Parathyroid adenoma (tissue), 2 donors: ENCODE measurements around the gene STX1B.

Experiments used
- H2AFZ ChIP-seq: fragments of 300-600 bp; sonication (generic); one replicate; pipeline ENCODE4 v1.7.0; 2017; ENCODE audit warnings: antibody characterized with exemption, mild to moderate bottlenecking
- H3K27ac ChIP-seq: fragments of 300-600 bp; sonication (generic); one replicate; pipeline ENCODE4 v1.7.0; 2017
- H3K27me3 ChIP-seq: fragments of 300-600 bp; sonication (generic); one replicate; pipeline ENCODE4 v1.7.0; 2017; ENCODE audit warnings: low read length; ENCODE audit not compliant: control insufficient read depth, insufficient read depth
- H3K36me3 ChIP-seq: fragments of 300-600 bp; sonication (generic); one replicate; pipeline ENCODE4 v1.7.0; 2017; ENCODE audit warnings: low read length; ENCODE audit not compliant: control insufficient read depth, insufficient read depth
- H3K4me1 ChIP-seq: fragments of 300-600 bp; sonication (generic); one replicate; pipeline ENCODE4 v1.7.0; 2017; ENCODE audit warnings: control low read depth
- H3K4me2 ChIP-seq: fragments of 300-600 bp; sonication (generic); one replicate; pipeline ENCODE4 v1.7.0; 2017; ENCODE audit warnings: low read length
- H3K4me3 ChIP-seq: fragments of 300-600 bp; sonication (generic); one replicate; pipeline ENCODE4 v1.7.0; 2017; ENCODE audit warnings: low read depth, low read length
- H3K79me2 ChIP-seq: fragments of 300-600 bp; sonication (generic); one replicate; pipeline ENCODE4 v1.7.0; 2017; ENCODE audit warnings: control low read depth
- H3K9ac ChIP-seq: fragments of 300-600 bp; sonication (generic); one replicate; pipeline ENCODE4 v1.7.0; 2017; ENCODE audit warnings: mild to moderate bottlenecking
- H3K9me3 ChIP-seq: fragments of 300-600 bp; sonication (generic); one replicate; pipeline ENCODE4 v1.7.0; 2017; ENCODE audit warnings: low read length; ENCODE audit not compliant: control insufficient read depth
- TF ChIP-seq, protein P1 (sequence below): fragments of 300-600 bp; sonication (generic); IDR thresholded peaks from one replicate; pipeline ENCODE4 v1.7.0; 2017; ENCODE audit warnings: antibody characterized with exemption, mild to moderate bottlenecking
- donor health status: primary hyperparathyroidism.

The STX1B gene

DNA sequence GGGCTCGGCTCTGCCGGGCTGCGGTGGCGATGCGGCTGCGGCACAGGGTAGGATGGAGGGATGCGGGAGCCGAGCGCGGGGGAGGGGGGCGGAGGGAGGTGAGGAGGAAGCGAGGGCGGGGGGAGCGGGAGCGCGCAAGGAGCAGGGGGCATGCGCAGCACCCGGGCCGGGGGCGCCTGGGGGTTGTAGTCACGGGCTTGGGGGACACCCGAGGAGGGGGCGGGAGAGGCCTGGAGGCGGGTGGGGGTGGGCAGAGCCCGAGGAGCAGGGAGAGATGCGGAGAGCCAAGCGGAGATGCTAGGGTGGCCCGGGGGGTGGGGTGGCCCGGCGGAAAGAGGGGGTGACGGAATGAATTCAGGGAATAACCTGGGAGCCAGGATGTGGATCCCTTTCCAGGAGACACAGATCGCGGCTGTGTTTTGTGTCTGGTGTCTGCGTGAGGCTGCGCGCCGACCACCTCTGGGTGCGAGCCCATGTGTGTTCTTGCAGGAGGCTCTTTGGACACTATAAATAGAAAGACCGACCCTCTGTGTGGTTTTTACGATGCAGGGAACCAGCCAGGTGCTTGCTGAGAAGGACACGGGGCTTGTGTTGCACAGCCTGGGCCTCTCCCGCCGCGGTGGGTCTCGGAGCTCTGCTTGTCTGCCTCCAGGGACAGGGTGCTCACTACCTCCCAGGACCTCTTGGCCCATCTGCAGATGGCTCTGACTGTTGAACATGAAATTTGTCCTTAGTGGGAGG lies at the start of gene STX1B:
STX1B (minus strand) TSS at position 54 of the 741 bp plus-strand sequence. CDS start 242 bp downstream, outside the sequence.
- Histone ChIP-seq H3K9ac (no peak within 1 kb of the TSS), H3K36me3 (no peaks in the 10 kb centered on the region), H3K79me2 (no peaks in the 10 kb centered on the region), H3K4me3 (no peak within 1 kb of the TSS), H3K4me1 (no peaks in the 10 kb centered on the region), H3K9me3 (no peaks in the 10 kb centered on the region), H2AFZ (no peak within 1 kb of the TSS), H3K4me2 (no peak within 1 kb of the TSS), H3K27ac (no peak within 1 kb of the TSS), H3K27me3 (no peaks in the 10 kb centered on the region)
- TF ChIP-seq, protein P1, sequence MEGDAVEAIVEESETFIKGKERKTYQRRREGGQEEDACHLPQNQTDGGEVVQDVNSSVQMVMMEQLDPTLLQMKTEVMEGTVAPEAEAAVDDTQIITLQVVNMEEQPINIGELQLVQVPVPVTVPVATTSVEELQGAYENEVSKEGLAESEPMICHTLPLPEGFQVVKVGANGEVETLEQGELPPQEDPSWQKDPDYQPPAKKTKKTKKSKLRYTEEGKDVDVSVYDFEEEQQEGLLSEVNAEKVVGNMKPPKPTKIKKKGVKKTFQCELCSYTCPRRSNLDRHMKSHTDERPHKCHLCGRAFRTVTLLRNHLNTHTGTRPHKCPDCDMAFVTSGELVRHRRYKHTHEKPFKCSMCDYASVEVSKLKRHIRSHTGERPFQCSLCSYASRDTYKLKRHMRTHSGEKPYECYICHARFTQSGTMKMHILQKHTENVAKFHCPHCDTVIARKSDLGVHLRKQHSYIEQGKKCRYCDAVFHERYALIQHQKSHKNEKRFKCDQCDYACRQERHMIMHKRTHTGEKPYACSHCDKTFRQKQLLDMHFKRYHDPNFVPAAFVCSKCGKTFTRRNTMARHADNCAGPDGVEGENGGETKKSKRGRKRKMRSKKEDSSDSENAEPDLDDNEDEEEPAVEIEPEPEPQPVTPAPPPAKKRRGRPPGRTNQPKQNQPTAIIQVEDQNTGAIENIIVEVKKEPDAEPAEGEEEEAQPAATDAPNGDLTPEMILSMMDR: no peak

DNA sequence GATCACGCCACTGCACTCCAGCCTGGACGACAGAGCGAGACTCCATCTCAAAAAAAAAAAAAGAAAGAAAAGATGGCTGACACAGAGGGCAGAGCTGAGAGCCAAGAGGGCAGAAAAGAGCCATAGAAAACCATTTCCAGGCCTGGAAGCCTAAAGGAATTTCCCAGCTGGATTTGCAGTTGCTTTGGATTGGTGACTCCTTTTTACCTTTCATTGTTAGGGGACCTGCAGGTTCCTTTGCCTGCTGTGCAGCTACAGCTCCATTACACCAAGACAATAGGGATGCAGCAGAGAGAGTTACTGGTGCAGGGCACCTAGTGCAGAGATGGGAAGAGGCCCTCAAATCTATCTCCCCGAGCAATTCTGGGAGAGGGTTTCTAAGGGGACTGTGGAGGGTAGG lies 45.2 kb upstream of the STX1B start:
- TF ChIP-seq, protein P1: no peak
- Histone ChIP-seq H3K27ac (no peak overlapping the region), H3K9ac (no peak overlapping the region), H3K27me3 (no peaks in the 10 kb centered on the region), H3K79me2 (no peaks in the 10 kb centered on the region), H3K4me1 (no peaks in the 10 kb centered on the region), H2AFZ (no peak overlapping the region), H3K4me3 (no peak overlapping the region), H3K4me2 (no peak overlapping the region), H3K36me3 (no peaks in the 10 kb centered on the region), H3K9me3 (no peaks in the 10 kb centered on the region)

DNA sequence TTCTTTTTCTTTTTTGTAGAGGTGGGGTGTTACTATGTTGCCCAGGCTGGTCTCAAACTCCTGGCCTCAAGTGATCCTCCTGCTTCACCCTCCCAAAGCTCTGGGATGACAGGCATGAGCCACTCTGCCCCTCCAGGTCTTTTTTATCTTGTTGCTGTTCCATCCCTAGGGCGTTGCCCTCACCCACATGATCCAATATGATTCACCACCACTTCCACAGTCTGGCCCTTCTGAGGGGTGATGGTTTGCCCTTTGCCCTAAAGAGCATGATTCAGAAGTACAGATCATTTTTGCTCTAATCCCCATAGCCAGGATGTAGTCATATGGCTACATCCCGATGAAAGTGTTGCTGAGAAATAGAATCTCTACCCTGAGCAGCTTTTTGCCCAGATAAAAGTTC lies 41.7 kb upstream of the STX1B start:
- Histone ChIP-seq H3K4me3 (no peak overlapping the region), H3K9me3 (no peaks in the 10 kb centered on the region), H3K79me2 (no peaks in the 10 kb centered on the region), H3K27me3 (no peaks in the 10 kb centered on the region), H3K9ac (no peak overlapping the region), H3K4me1 (no peaks in the 10 kb centered on the region), H2AFZ (no peak overlapping the region), H3K4me2 (no peak overlapping the region), H3K27ac (no peak overlapping the region), H3K36me3 (no peaks in the 10 kb centered on the region)
- TF ChIP-seq, protein P1: no peak

DNA sequence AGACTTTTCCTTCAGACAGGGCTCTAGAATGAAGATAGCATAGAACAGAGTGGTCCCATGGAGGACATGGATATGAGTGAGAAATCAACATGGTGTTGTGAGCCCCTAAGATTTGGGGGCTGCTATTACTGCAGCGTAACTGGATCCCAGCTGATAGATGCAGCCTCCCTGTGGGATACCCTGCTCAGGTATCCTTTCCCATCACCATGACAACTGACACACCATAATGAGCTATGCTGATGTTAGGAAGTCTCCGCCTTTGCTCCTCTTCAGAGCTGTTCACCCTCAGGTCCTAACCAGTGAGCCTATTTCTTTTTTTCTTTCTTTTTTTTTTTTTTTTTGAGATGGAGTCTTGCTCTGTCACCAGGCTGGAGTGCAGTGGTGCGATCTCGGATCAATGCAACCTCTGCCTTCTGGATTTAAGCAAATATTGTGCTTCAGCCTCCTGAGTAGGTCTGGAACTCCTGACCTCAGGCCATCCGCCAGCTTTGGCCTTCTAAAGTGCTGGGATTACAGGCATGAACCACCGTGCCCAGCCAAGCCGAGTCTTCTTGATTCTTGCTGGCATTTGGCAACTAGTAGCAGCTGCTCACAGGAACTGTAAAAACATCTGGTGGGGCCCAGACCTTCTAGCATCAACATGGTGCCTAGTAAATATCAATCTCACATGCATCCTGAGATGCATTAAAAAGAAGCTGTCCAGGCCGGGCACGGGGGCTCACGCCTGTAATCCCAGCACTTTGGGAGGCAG lies 40.0 kb upstream of the STX1B start:
- Histone ChIP-seq H3K36me3 (no peaks in the 10 kb centered on the region), H3K27me3 (no peaks in the 10 kb centered on the region), H3K9ac (no peak overlapping the region), H3K4me2 (no peak overlapping the region), H3K9me3 (no peaks in the 10 kb centered on the region), H3K4me3 (no peak overlapping the region), H2AFZ (no peak overlapping the region), H3K27ac (no peak overlapping the region), H3K79me2 (no peaks in the 10 kb centered on the region), H3K4me1 (no peaks in the 10 kb centered on the region)
- TF ChIP-seq, protein P1: no peak
